Measurements from ENCODE around the gene ERBB4.

The ERBB4 gene

GRCh38 chr2:211468217-211468616, 1070.4 kb downstream of the ERBB4 start:
- no peak overlapping the region for H3K4me3 ChIP-seq (ENCODE audit: low read depth, low read length)
- TF ChIP-seq, protein P1, sequence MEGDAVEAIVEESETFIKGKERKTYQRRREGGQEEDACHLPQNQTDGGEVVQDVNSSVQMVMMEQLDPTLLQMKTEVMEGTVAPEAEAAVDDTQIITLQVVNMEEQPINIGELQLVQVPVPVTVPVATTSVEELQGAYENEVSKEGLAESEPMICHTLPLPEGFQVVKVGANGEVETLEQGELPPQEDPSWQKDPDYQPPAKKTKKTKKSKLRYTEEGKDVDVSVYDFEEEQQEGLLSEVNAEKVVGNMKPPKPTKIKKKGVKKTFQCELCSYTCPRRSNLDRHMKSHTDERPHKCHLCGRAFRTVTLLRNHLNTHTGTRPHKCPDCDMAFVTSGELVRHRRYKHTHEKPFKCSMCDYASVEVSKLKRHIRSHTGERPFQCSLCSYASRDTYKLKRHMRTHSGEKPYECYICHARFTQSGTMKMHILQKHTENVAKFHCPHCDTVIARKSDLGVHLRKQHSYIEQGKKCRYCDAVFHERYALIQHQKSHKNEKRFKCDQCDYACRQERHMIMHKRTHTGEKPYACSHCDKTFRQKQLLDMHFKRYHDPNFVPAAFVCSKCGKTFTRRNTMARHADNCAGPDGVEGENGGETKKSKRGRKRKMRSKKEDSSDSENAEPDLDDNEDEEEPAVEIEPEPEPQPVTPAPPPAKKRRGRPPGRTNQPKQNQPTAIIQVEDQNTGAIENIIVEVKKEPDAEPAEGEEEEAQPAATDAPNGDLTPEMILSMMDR (IDR thresholded peaks at IDR 0.05; ENCODE audit: low read depth, low read length) = no peak
- no peaks in the 10 kb centered on the region for H3K9me3 ChIP-seq (ENCODE audit: severe bottlenecking)
- no peak for DNase-seq
- no peak overlapping the region for H3K27ac ChIP-seq
- H3K27me3 ChIP-seq (ENCODE audit: insufficient read depth, low read depth, severe bottlenecking) = no peaks in the 10 kb centered on the region
- no peaks in the 10 kb centered on the region for H3K36me3 ChIP-seq

DNA sequence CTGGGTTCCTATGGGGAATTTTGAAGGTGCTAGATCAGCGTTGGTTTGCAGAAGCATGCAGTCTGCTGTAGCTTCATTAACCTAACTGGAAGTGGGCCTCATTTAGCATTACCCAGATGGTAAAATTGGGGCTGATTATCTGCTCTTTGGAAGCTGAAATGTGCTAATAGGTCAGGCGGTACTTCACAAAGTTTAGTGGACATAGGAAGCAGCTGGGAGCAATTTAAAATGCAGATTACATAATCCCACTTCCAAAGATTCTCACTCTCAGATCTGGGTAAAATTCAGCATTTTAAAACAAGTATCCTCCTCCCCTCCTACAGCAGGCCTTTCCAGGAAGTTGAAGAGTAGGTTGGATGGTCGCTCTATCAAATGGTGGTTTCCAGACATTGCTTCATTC, 1075.2 kb downstream of the ERBB4 start:
- DNase-seq = no peak
- no peak overlapping the region for H3K27ac ChIP-seq
- H3K27me3 ChIP-seq (ENCODE audit: insufficient read depth, low read depth, severe bottlenecking) = no peaks in the 10 kb centered on the region
- H3K36me3 ChIP-seq = no peaks in the 10 kb centered on the region
- TF ChIP-seq, protein P1 (IDR thresholded peaks at IDR 0.05; ENCODE audit: low read depth, low read length) = no peak
- H3K9me3 ChIP-seq (ENCODE audit: severe bottlenecking) = no peaks in the 10 kb centered on the region
- H3K4me3 ChIP-seq (ENCODE audit: low read depth, low read length) = no peak overlapping the region

GRCh38 chr2:211458974-211459373, 1079.6 kb downstream of the ERBB4 start:
- TF ChIP-seq, protein P1 (IDR thresholded peaks at IDR 0.05; ENCODE audit: low read depth, low read length) = no peak
- H3K9me3 ChIP-seq (ENCODE audit: severe bottlenecking) = no peaks in the 10 kb centered on the region
- DNase-seq = no peak
- no peaks in the 10 kb centered on the region for H3K27me3 ChIP-seq (ENCODE audit: insufficient read depth, low read depth, severe bottlenecking)
- H3K36me3 ChIP-seq = no peaks in the 10 kb centered on the region
- H3K27ac ChIP-seq = no peak overlapping the region
- H3K4me3 ChIP-seq (ENCODE audit: low read depth, low read length) = no peak overlapping the region

DNA sequence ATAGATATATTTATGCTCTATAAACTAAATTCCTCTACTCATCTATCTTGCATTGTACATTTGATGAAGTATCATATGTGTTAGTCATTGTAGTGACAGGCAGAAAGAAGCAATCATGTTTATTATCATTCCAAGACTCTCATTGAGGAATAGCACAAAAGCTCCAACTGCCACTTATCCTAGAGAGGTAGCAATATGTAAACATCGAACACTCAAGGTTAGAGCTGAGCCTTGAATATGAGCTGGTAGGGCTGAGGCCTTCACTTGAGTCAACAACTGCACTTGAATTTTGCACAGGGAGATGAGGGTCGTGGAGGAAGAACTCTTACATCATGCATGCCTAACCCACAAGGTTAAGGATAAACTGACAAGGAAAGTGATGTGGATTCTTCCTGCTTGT, 1081.3 kb downstream of the ERBB4 start:
- no peaks in the 10 kb centered on the region for H3K27me3 ChIP-seq (ENCODE audit: insufficient read depth, low read depth, severe bottlenecking)
- H3K9me3 ChIP-seq (ENCODE audit: severe bottlenecking) = no peaks in the 10 kb centered on the region
- no peak overlapping the region for H3K4me3 ChIP-seq (ENCODE audit: low read depth, low read length)
- TF ChIP-seq, protein P1 (IDR thresholded peaks at IDR 0.05; ENCODE audit: low read depth, low read length) = no peak
- H3K27ac ChIP-seq = no peak overlapping the region
- no peak for DNase-seq
- no peaks in the 10 kb centered on the region for H3K36me3 ChIP-seq

- no peak overlapping the region for H3K27ac ChIP-seq
- H3K27me3 ChIP-seq (ENCODE audit: insufficient read depth, low read depth, severe bottlenecking) = no peaks in the 10 kb centered on the region
- TF ChIP-seq, protein P1 (IDR thresholded peaks at IDR 0.05; ENCODE audit: low read depth, low read length) = peak; percentile 81
- H3K4me3 ChIP-seq (ENCODE audit: low read depth, low read length) = no peak overlapping the region
- no peaks in the 10 kb centered on the region for H3K36me3 ChIP-seq
- H3K9me3 ChIP-seq (ENCODE audit: severe bottlenecking) = no peaks in the 10 kb centered on the region
- peak; percentile 39 for DNase-seq
These were observed 1083.3 kb downstream of the ERBB4 start for GRCh38 chr2:211455216-211455841.

DNA sequence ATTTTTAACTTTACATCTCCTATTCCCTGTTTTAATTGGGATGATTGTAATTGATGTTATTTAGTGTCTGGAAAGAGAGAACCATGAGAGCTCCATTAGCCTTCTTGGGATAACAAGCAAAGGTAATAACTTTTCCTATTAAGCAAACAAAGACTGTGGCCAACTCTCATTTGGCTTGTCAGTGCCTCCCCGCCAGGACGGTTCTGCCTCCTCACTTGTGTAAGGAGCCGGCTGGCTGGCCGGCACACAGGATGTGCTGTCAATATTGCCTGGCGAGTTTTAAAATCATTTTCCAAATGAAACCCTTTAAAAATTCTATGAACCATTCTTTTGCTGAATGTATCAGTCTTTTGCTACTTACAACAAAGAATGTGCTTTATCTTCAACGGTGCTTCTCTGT, 1083.9 kb downstream of the ERBB4 start:
- DNase-seq = no peak
- Histone ChIP-seq H3K9me3 (ENCODE audit: severe bottlenecking) (no peaks in the 10 kb centered on the region), H3K4me3 (ENCODE audit: low read depth, low read length) (no peak overlapping the region), H3K27ac (no peak overlapping the region), H3K27me3 (ENCODE audit: insufficient read depth, low read depth, severe bottlenecking) (no peaks in the 10 kb centered on the region), H3K36me3 (no peaks in the 10 kb centered on the region)
- TF ChIP-seq, protein P1 (IDR thresholded peaks at IDR 0.05; ENCODE audit: low read depth, low read length) = no peak
